Osteoblast (primary cell): ENCODE measurements around the gene HPGDS. TPM values are rescaled to one million over a fixed set of nuclear protein-coding genes. Genes with fewer than 3 reads are reported as not detected.

Experiments used
- DNase-seq: peaks from one replicate; pipeline ENCODE4 v3.0.0; 2011; ENCODE audit warnings: low spot score, mixed read lengths; ENCODE audit not compliant: insufficient read length; ENCODE audit errors: missing footprints
- H2AFZ ChIP-seq: 2 replicates; pipeline ENCODE4 v1.6.0; 2011; ENCODE audit warnings: mild to moderate bottlenecking, low read length
- H3K27ac ChIP-seq: 2 replicates; pipeline ENCODE4 v1.5.1; 2011; ENCODE audit warnings: mild to moderate bottlenecking, low read depth, low read length, moderate library complexity
- H3K27me3 ChIP-seq: 2 replicates; pipeline ENCODE4 v1.6.0; 2012; ENCODE audit warnings: mild to moderate bottlenecking, control low read depth, inconsistent platforms, low read length, moderate library complexity; ENCODE audit not compliant: insufficient read depth
- H3K36me3 ChIP-seq: 2 replicates; pipeline ENCODE4 v1.5.1; 2011; ENCODE audit warnings: mild to moderate bottlenecking, low read length, control low read depth, moderate library complexity; ENCODE audit not compliant: insufficient read depth
- H3K4me1 ChIP-seq: 2 replicates; pipeline ENCODE4 v1.5.1; 2011; ENCODE audit warnings: mild to moderate bottlenecking, low read length, control low read depth, moderate library complexity; ENCODE audit not compliant: insufficient read depth
- H3K4me2 ChIP-seq: 2 replicates; pipeline ENCODE4 v1.6.0; 2011; ENCODE audit warnings: mild to moderate bottlenecking, low read length; ENCODE audit not compliant: insufficient read depth
- H3K4me3 ChIP-seq: fragments of 200-600 bp; sonication (generic); 3 replicates; pipeline ENCODE4 v1.5.1; 2012; ENCODE audit warnings: mild to moderate bottlenecking, low read length, inconsistent platforms; ENCODE audit not compliant: insufficient read depth
- H3K79me2 ChIP-seq: 2 replicates; pipeline ENCODE4 v1.6.0; 2012; ENCODE audit warnings: mild to moderate bottlenecking, low read length, control low read depth, inconsistent platforms; ENCODE audit not compliant: insufficient read depth
- H3K9me3 ChIP-seq: 2 replicates; pipeline ENCODE4 v1.5.1; 2011; ENCODE audit warnings: low read depth, low read length, control low read depth
- H4K20me1 ChIP-seq: 2 replicates; pipeline ENCODE4 v1.6.0; 2012; ENCODE audit warnings: mild to moderate bottlenecking, low read length, control low read depth; ENCODE audit not compliant: insufficient read depth
- CTCF ChIP-seq: IDR thresholded peaks from 2 replicates; pipeline ENCODE4 v1.5.1; 2011; ENCODE audit warnings: mild to moderate bottlenecking, low read depth, low read length, moderate library complexity; ENCODE audit errors: extremely low read depth
- total RNA-seq: library from RNA; depleted of rRNA; stranded (reverse); fragments of >200 nt; gene quantifications from 2 replicates; pipeline ENCODE4 v1.2.3, GENCODE V29; 2012

HPGDS gene
- total RNA-seq, 1 donor, result not detected

- Histone ChIP-seq H3K4me3 (no peak overlapping the region), H3K27ac (no peak overlapping the region), H3K79me2 (no peaks in the 10 kb centered on the region), H3K4me2 (no peak overlapping the region), H3K4me1 (no peaks in the 10 kb centered on the region), H2AFZ (no peak overlapping the region), H4K20me1 (no peaks in the 10 kb centered on the region), H3K36me3 (no peaks in the 10 kb centered on the region), H3K27me3 (peaks cover 3% of the 10 kb centered on the region), H3K9me3 (no peaks in the 10 kb centered on the region)
- no peak for TF ChIP-seq CTCF
- DNase-seq, result no peak
Observed at GRCh38 chr4:94352163-94352562, 9.5 kb upstream of the HPGDS start.

GRCh38 chr4:94351319-94351718 is 8.7 kb upstream of the HPGDS start:
- TF ChIP-seq CTCF, result no peak
- Histone ChIP-seq H3K79me2 (no peaks in the 10 kb centered on the region), H2AFZ (no peak overlapping the region), H3K27me3 (peaks cover 3% of the 10 kb centered on the region), H3K27ac (no peak overlapping the region), H3K36me3 (no peaks in the 10 kb centered on the region), H3K4me2 (no peak overlapping the region), H3K4me1 (no peaks in the 10 kb centered on the region), H4K20me1 (no peaks in the 10 kb centered on the region), H3K9me3 (no peaks in the 10 kb centered on the region), H3K4me3 (no peak overlapping the region)
- DNase-seq, result no peak

DNA sequence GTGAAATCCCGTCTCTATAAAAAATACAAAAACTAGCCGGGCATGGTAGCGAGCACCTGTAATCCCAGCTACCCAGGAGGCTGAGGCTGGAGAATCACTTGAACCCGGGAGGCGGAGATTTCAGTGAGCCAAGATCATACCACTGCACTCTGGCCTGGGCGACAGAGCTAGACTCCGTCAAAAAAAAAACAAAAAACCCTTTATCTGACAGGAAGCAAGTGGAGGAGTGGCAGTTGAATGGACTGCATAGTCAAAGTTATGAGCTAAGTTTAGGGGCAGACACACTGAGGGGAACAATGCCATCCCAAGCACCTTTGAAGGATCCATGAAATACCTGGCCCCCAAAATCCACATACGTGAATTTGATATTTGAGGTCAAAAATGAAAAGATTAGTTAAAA is 7.5 kb upstream of the HPGDS start:
- no peak overlapping the region for H3K27ac ChIP-seq
- H3K4me1 ChIP-seq, result no peaks in the 10 kb centered on the region
- no peaks in the 10 kb centered on the region for H3K36me3 ChIP-seq
- no peak for TF ChIP-seq CTCF
- no peak overlapping the region for H3K4me3 ChIP-seq
- no peaks in the 10 kb centered on the region for H3K9me3 ChIP-seq
- H3K4me2 ChIP-seq, result no peak overlapping the region
- no peaks in the 10 kb centered on the region for H4K20me1 ChIP-seq
- no peaks in the 10 kb centered on the region for H3K79me2 ChIP-seq
- H2AFZ ChIP-seq, result no peak overlapping the region
- DNase-seq, result no peak
- peaks cover 3% of the 10 kb centered on the region for H3K27me3 ChIP-seq

GRCh38 chr4:94349193-94349592 is 6.6 kb upstream of the HPGDS start:
- no peak overlapping the region for H2AFZ ChIP-seq
- TF ChIP-seq CTCF, result no peak
- no peaks in the 10 kb centered on the region for H3K9me3 ChIP-seq
- no peaks in the 10 kb centered on the region for H3K79me2 ChIP-seq
- no peaks in the 10 kb centered on the region for H4K20me1 ChIP-seq
- H3K36me3 ChIP-seq, result no peaks in the 10 kb centered on the region
- peaks cover 3% of the 10 kb centered on the region for H3K27me3 ChIP-seq
- H3K4me1 ChIP-seq, result no peaks in the 10 kb centered on the region
- no peak overlapping the region for H3K4me3 ChIP-seq
- no peak overlapping the region for H3K27ac ChIP-seq
- peak; percentile 27 for DNase-seq
- no peak overlapping the region for H3K4me2 ChIP-seq
